Duodenal mucosa (tissue), 2 donors: ENCODE results near the gene TEX22.

Experiments used
- H3K27ac ChIP-seq: one replicate; pipeline ENCODE4 v1.7.0; 2013; ENCODE audit warnings: low read depth, low read length
- H3K27me3 ChIP-seq, 2 donors: one replicate each; pipeline ENCODE4 v1.7.0; 2013; ENCODE audit warnings: low read length in 2 of 2, control low read depth in 1 of 2; ENCODE audit not compliant: insufficient read depth in 2 of 2, control insufficient read depth in 1 of 2
- H3K36me3 ChIP-seq, 2 donors: one replicate each; pipeline ENCODE4 v1.7.0; 2013; ENCODE audit warnings: low read length in 2 of 2, control low read depth in 1 of 2; ENCODE audit not compliant: insufficient read depth in 2 of 2, control insufficient read depth in 1 of 2
- H3K4me1 ChIP-seq, 2 donors: one replicate each; pipeline ENCODE4 v1.7.0; 2013; ENCODE audit warnings: low read length in 2 of 2, control low read depth in 1 of 2; ENCODE audit not compliant: insufficient read depth in 2 of 2, control insufficient read depth in 1 of 2
- H3K4me3 ChIP-seq, 2 donors: one replicate each; pipeline ENCODE4 v1.7.0; 2013; ENCODE audit warnings: low read length in 2 of 2, low read depth in 1 of 2
- H3K9ac ChIP-seq, 2 donors: one replicate each; pipeline ENCODE4 v1.7.0; 2013; ENCODE audit warnings: low read length in 2 of 2, low read depth in 1 of 2
- H3K9me3 ChIP-seq, 2 donors: one replicate each; pipeline ENCODE4 v1.7.0; 2013; ENCODE audit warnings: low read length in 2 of 2, control low read depth in 1 of 2; ENCODE audit not compliant: control insufficient read depth in 1 of 2

TEX22 gene

GRCh38 chr14:105430565-105430964 is 32.2 kb downstream of the TEX22 start:
- no peaks in the 10 kb centered on the region for H3K27me3 ChIP-seq
- no peaks in the 10 kb centered on the region for H3K4me1 ChIP-seq
- H3K4me3 ChIP-seq: no peak overlapping the region
- peaks cover 0 to 8% of the 10 kb centered on the region in 2 donors for H3K36me3 ChIP-seq
- H3K9me3 ChIP-seq: no peaks in the 10 kb centered on the region
- H3K9ac ChIP-seq: no peak overlapping the region
- no peak overlapping the region for H3K27ac ChIP-seq

GRCh38 chr14:105431256-105431655 is 32.9 kb downstream of the TEX22 start:
- H3K4me1 ChIP-seq: no peaks in the 10 kb centered on the region
- H3K27me3 ChIP-seq: no peaks in the 10 kb centered on the region
- H3K9ac ChIP-seq: no peak overlapping the region
- peaks cover 0 to 8% of the 10 kb centered on the region in 2 donors for H3K36me3 ChIP-seq
- H3K27ac ChIP-seq: no peak overlapping the region
- H3K4me3 ChIP-seq: no peak overlapping the region
- H3K9me3 ChIP-seq: no peaks in the 10 kb centered on the region

GRCh38 chr14:105432657-105433056 is 34.3 kb downstream of the TEX22 start:
- H3K4me3 ChIP-seq: no peak overlapping the region
- H3K36me3 ChIP-seq: peaks cover 0 to 4% of the 10 kb centered on the region in 2 donors
- no peaks in the 10 kb centered on the region for H3K9me3 ChIP-seq
- H3K27me3 ChIP-seq: no peaks in the 10 kb centered on the region
- no peak overlapping the region for H3K9ac ChIP-seq
- H3K4me1 ChIP-seq: no peaks in the 10 kb centered on the region
- no peak overlapping the region for H3K27ac ChIP-seq

GRCh38 chr14:105433161-105433605 is 34.8 kb downstream of the TEX22 start:
- no peak overlapping the region for H3K4me3 ChIP-seq
- no peak overlapping the region for H3K27ac ChIP-seq

GRCh38 chr14:105436402-105436801 is 38.1 kb downstream of the TEX22 start:
- Histone ChIP-seq H3K27me3 (no peaks in the 10 kb centered on the region), H3K9me3 (no peaks in the 10 kb centered on the region), H3K36me3 (peaks cover 0 to 12% of the 10 kb centered on the region in 2 donors), H3K4me3 (no peak overlapping the region), H3K4me1 (no peaks in the 10 kb centered on the region), H3K9ac (no peak overlapping the region), H3K27ac (no peak overlapping the region)

More at GRCh38 chr14:105433161-105433605, 34.8 kb downstream of the TEX22 start:
- no peaks in the 10 kb centered on the region for H3K9me3 ChIP-seq
- H3K36me3 ChIP-seq: peaks cover 0 to 4% of the 10 kb centered on the region in 2 donors
- H3K27me3 ChIP-seq: no peaks in the 10 kb centered on the region
- H3K4me1 ChIP-seq: no peaks in the 10 kb centered on the region
- no peak overlapping the region for H3K9ac ChIP-seq

GRCh38 chr14:105436891-105437722 is 38.8 kb downstream of the TEX22 start:
- no peak overlapping the region for H3K27ac ChIP-seq
- H3K4me1 ChIP-seq: no peaks in the 10 kb centered on the region
- no peak overlapping the region for H3K4me3 ChIP-seq
- no peaks in the 10 kb centered on the region for H3K9me3 ChIP-seq
- H3K36me3 ChIP-seq: peaks cover 0 to 12% of the 10 kb centered on the region in 2 donors
- no peak overlapping the region for H3K9ac ChIP-seq
- H3K27me3 ChIP-seq: no peaks in the 10 kb centered on the region

GRCh38 chr14:105437723-105438500 is 39.6 kb downstream of the TEX22 start:
- H3K9ac ChIP-seq: no peak overlapping the region
- H3K4me1 ChIP-seq: no peaks in the 10 kb centered on the region
- H3K36me3 ChIP-seq: peaks cover 0 to 18% of the 10 kb centered on the region in 2 donors
- H3K9me3 ChIP-seq: no peaks in the 10 kb centered on the region
- no peak overlapping the region for H3K27ac ChIP-seq
- H3K4me3 ChIP-seq: no peak overlapping the region
- H3K27me3 ChIP-seq: no peaks in the 10 kb centered on the region

- H3K4me1 ChIP-seq: no peaks in the 10 kb centered on the region
- no peaks in the 10 kb centered on the region for H3K27me3 ChIP-seq
- no peak overlapping the region for H3K9ac ChIP-seq
- H3K9me3 ChIP-seq: no peaks in the 10 kb centered on the region
- no peak overlapping the region for H3K4me3 ChIP-seq
- no peak overlapping the region for H3K27ac ChIP-seq
- H3K36me3 ChIP-seq: peaks cover 0 to 22% of the 10 kb centered on the region in 2 donors
Measured at GRCh38 chr14:105439179-105439578, 40.8 kb downstream of the TEX22 start.

- Histone ChIP-seq H3K4me1 (no peaks in the 10 kb centered on the region), H3K27ac (no peak overlapping the region), H3K36me3 (peaks cover 0 to 22% of the 10 kb centered on the region in 2 donors), H3K27me3 (no peaks in the 10 kb centered on the region), H3K4me3 (no peak overlapping the region), H3K9me3 (no peaks in the 10 kb centered on the region), H3K9ac (no peak overlapping the region)
Measured at GRCh38 chr14:105439710-105440553, 41.6 kb downstream of the TEX22 start.
